Mammary epithelial cell (primary cell): ENCODE results near the gene TRMT2A.

Experiments used
- EZH2 ChIP-seq: IDR thresholded peaks from 2 replicates; pipeline ENCODE4 v1.6.1; 2012; ENCODE audit warnings: low read length, inconsistent platforms, borderline replicate concordance
- TF ChIP-seq, protein P1 (sequence below), 2 donors: IDR thresholded peaks in 1 of 2; conservative IDR thresholded peaks in 1 of 2; 2 replicates each; pipeline ENCODE4 v1.5.1; 2011 to 2012; ENCODE audit warnings: inconsistent platforms in 2 of 2, low read length in 2 of 2, mild to moderate bottlenecking in 2 of 2, control low read depth in 1 of 2, low read depth in 1 of 2; ENCODE audit not compliant: insufficient read depth in 1 of 2; ENCODE audit errors: extremely low read depth in 1 of 2

DNA sequence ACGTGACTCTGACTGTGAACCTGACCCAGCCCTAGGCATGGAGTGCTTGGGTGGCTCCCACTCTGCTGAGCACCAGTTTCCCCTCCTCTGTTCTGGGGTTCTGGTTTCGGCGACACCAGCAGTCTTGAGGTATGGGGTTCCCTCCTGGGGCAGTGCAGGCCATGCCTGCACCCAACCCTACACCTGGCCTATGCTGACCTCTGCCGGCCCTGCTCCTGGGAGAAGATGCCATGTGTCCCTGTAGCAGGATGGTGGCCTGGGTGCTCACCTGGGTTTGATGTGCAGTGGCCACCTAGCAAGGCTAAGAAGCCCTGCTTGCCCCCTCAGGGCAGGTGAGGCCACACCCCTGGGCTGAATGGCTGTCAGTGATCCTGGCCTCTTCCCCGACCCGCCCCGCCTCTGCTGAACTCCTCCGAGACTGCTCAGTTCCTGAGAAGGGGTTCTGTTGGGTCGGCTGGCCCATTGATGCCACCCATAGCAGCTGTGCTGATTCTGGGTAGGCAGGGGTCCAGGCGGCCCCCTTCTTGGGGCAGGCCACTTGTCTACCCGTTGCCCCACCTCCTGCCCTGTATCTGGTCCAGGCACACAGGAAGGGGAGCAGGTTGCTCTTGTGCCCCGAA, 17.0 kb upstream of the TRMT2A start:
- TF ChIP-seq, protein P1, sequence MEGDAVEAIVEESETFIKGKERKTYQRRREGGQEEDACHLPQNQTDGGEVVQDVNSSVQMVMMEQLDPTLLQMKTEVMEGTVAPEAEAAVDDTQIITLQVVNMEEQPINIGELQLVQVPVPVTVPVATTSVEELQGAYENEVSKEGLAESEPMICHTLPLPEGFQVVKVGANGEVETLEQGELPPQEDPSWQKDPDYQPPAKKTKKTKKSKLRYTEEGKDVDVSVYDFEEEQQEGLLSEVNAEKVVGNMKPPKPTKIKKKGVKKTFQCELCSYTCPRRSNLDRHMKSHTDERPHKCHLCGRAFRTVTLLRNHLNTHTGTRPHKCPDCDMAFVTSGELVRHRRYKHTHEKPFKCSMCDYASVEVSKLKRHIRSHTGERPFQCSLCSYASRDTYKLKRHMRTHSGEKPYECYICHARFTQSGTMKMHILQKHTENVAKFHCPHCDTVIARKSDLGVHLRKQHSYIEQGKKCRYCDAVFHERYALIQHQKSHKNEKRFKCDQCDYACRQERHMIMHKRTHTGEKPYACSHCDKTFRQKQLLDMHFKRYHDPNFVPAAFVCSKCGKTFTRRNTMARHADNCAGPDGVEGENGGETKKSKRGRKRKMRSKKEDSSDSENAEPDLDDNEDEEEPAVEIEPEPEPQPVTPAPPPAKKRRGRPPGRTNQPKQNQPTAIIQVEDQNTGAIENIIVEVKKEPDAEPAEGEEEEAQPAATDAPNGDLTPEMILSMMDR (conservative IDR thresholded peaks at IDR 0.05 in 1 of 2, IDR thresholded peaks at IDR 0.05 in 1 of 2; ENCODE audit: extremely low read depth in 1 of 2, insufficient read depth in 1 of 2, low read depth in 1 of 2, low read length in 2 of 2): no peak
- no peak for TF ChIP-seq EZH2
